CD4-positive, CD25-positive, alpha-beta regulatory T cell (primary cell): ENCODE data around the gene TBKBP1. TPM values are rescaled to one million over a fixed set of nuclear protein-coding genes. Genes with fewer than 3 reads are reported as not detected.
A peak's percentile ranks its signal among the peaks of the same experiment; 100 is the strongest.
"Not testable (repeated sequence)": the region's sequence is repeated elsewhere in the genome, so short reads cannot be mapped to it uniquely, and the experiment has no call there.

Experiments used
- ATAC-seq, 2 donors: fragments of 150-1000 bp; cut with Tn5 transposase; one replicate each; pipeline ENCODE4 v1.10.0; 2021; ENCODE audit warnings: low read depth in 2 of 2, moderate number of reproducible peaks in 2 of 2, moderate library complexity in 1 of 2
- DNase-seq, 3 donors: peaks; one replicate each; pipeline versions ENCODE4 v3.0.0 to v3.0.0-alpha.2; 2012 to 2022; ENCODE audit warnings: mixed read lengths in 1 of 3
- H3K27ac ChIP-seq: one replicate; pipeline ENCODE4 v1.7.0; 2013; ENCODE audit warnings: mild to moderate bottlenecking, low read length; ENCODE audit not compliant: insufficient read depth, poor library complexity, severe bottlenecking
- H3K27me3 ChIP-seq: one replicate; pipeline ENCODE4 v1.7.0; 2013; ENCODE audit warnings: low read length; ENCODE audit not compliant: control insufficient read depth, insufficient read depth
- H3K36me3 ChIP-seq: one replicate; pipeline ENCODE4 v1.7.0; 2013; ENCODE audit warnings: mild to moderate bottlenecking, low read length, moderate library complexity; ENCODE audit not compliant: control insufficient read depth, insufficient read depth
- H3K4me1 ChIP-seq: 2 replicates; pipeline ENCODE4 v1.7.0; 2013; ENCODE audit warnings: mild to moderate bottlenecking, low read length; ENCODE audit not compliant: insufficient read depth, control insufficient read depth, poor library complexity, severe bottlenecking
- H3K4me3 ChIP-seq: one replicate; pipeline ENCODE4 v1.7.0; 2013; ENCODE audit warnings: low read depth, mild to moderate bottlenecking, low read length, moderate library complexity
- H3K9me3 ChIP-seq, 2 experiments: 1 replicate in 1 of 2; 2 replicates in 1 of 2; pipeline ENCODE4 v1.7.0; 2013; ENCODE audit warnings: low read length in 2 of 2, mild to moderate bottlenecking in 1 of 2, moderate library complexity in 1 of 2; ENCODE audit not compliant: control insufficient read depth in 2 of 2
- H3K27ac Mint-ChIP-seq, 3 donors: one replicate each; pipeline ENCODE4 v1.8.0; 2020 to 2022; ENCODE audit warnings: mild to moderate bottlenecking in 3 of 3, mixed read lengths in 3 of 3, moderate library complexity in 2 of 3
- H3K27me3 Mint-ChIP-seq: one replicate; pipeline ENCODE4 v1.8.0; 2022; ENCODE audit warnings: mild to moderate bottlenecking, mixed read lengths
- H3K36me3 Mint-ChIP-seq: one replicate; pipeline ENCODE4 v1.8.0; 2020; ENCODE audit warnings: mixed read lengths
- H3K4me1 Mint-ChIP-seq, 4 donors: one replicate each; pipeline ENCODE4 v1.8.0; 2020 to 2022; ENCODE audit warnings: mixed read lengths in 4 of 4, mild to moderate bottlenecking in 1 of 4
- H3K4me3 Mint-ChIP-seq, 4 donors: one replicate each; pipeline ENCODE4 v1.8.0; 2020 to 2022; ENCODE audit warnings: mild to moderate bottlenecking in 4 of 4, mixed read lengths in 4 of 4, moderate library complexity in 3 of 4
- H3K9me3 Mint-ChIP-seq, 7 donors: one replicate each; pipeline ENCODE4 v1.8.0; 2020 to 2022; ENCODE audit warnings: mixed read lengths in 7 of 7, mild to moderate bottlenecking in 3 of 7, moderate library complexity in 2 of 7
- polyA plus RNA-seq, 4 donors: library from polyadenylated mRNA; unstranded; fragments of 300-500 nt; fragmentation: Illumina TruSeq; gene quantifications; one replicate each; pipeline ENCODE4 v1.2.3, GENCODE V29; 2021
- total RNA-seq: library from RNA; stranded (reverse); gene quantifications from one replicate; pipeline ENCODE4 v1.2.3, GENCODE V29; 2022

TBKBP1 gene
- total and polyA plus RNA-seq, 5 donors from 2014 or later: 0.11 to 6.1 (median 0.53) TPM

GRCh38 chr17:47735139-47735464, 41.1 kb downstream of the TBKBP1 start:
- H3K36me3 ChIP-seq: no peaks in the 10 kb centered on the region
- H3K4me3 ChIP-seq: peak overlapping the region; percentile 69
- peaks cover 32% of the 10 kb centered on the region for H3K4me1 ChIP-seq
- H3K27ac Mint-ChIP-seq: peak overlapping the region in 2 of 3 donors; percentile 88
- H3K27me3 ChIP-seq: peaks cover 2% of the 10 kb centered on the region
- ATAC-seq (no peak), DNase-seq (no peak)
- H3K9me3 ChIP-seq: no peaks in the 10 kb centered on the region
- H3K36me3 Mint-ChIP-seq: no peaks in the 10 kb centered on the region
- H3K9me3 Mint-ChIP-seq: no peaks in the 10 kb centered on the region
- peak overlapping the region; percentile 85 to 100 (median 96) for H3K4me3 Mint-ChIP-seq
- H3K27ac ChIP-seq: peak overlapping the region; percentile 51
- H3K27me3 Mint-ChIP-seq: peaks cover 4% of the 10 kb centered on the region
- H3K4me1 Mint-ChIP-seq: peaks cover 5 to 49% (median 6%) of the 10 kb centered on the region in 4 donors

DNA sequence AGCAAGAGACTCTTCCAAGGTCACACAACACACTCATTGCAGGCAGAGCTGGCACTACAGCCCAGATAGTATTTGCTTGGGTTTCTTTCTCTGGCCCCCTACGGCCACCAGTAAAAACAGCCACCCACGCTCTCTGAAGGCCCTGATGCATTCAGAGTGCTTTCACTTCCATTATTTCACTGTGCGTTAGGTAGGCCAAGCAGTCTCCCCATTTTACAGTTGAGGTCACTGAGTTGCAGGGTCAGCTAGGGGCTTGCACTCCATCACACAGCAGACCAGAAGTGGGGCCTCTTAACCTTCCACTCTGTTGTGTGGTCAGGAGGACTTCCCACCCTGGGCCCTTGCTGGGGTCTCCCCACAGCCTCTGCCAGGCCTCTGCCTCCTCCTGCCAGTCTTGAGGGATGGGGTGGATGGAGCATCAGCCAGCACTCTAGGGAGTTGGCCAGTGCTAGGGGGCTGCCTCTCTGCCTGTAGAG, 41.6 kb downstream of the TBKBP1 start:
- H3K4me3 ChIP-seq: peak overlapping the region; percentile 69
- H3K36me3 ChIP-seq: no peaks in the 10 kb centered on the region
- H3K4me1 ChIP-seq: peaks cover 32% of the 10 kb centered on the region
- Mint-ChIP-seq H3K4me1 (peaks cover 5 to 51% (median 7%) of the 10 kb centered on the region in 4 donors), H3K27me3 (peaks cover 4% of the 10 kb centered on the region), H3K27ac (peak overlapping the region; percentile 20 to 98 (median 88)), H3K36me3 (no peaks in the 10 kb centered on the region), H3K4me3 (peak overlapping the region; percentile 85 to 100 (median 96)), H3K9me3 (no peaks in the 10 kb centered on the region)
- H3K27me3 ChIP-seq: peaks cover 2% of the 10 kb centered on the region
- no peak for ATAC-seq
- H3K27ac ChIP-seq: peak overlapping the region; percentile 51
- H3K9me3 ChIP-seq: no peaks in the 10 kb centered on the region
- DNase-seq: peak in 2 of 3 donors; percentile 19 to 52

- DNase-seq (no peak), ATAC-seq (no peak)
- Mint-ChIP-seq H3K36me3 (no peaks in the 10 kb centered on the region), H3K27me3 (peaks cover 11% of the 10 kb centered on the region), H3K4me3 (peak overlapping the region; percentile 24 to 100 (median 48)), H3K9me3 (peaks cover 0 to 1% (median 0%) of the 10 kb centered on the region in 7 donors), H3K27ac (peak overlapping the region; percentile 76 to 85 (median 84)), H3K4me1 (peaks cover 5 to 62% (median 15%) of the 10 kb centered on the region in 4 donors)
- Histone ChIP-seq H3K27ac (peak overlapping the region; percentile 51), H3K36me3 (no peaks in the 10 kb centered on the region), H3K4me3 (peak overlapping the region; percentile 69), H3K4me1 (peaks cover 32% of the 10 kb centered on the region), H3K27me3 (no peaks in the 10 kb centered on the region), H3K9me3 (no peaks in the 10 kb centered on the region)
These were observed 42.8 kb downstream of the TBKBP1 start for GRCh38 chr17:47736501-47737495.

DNA sequence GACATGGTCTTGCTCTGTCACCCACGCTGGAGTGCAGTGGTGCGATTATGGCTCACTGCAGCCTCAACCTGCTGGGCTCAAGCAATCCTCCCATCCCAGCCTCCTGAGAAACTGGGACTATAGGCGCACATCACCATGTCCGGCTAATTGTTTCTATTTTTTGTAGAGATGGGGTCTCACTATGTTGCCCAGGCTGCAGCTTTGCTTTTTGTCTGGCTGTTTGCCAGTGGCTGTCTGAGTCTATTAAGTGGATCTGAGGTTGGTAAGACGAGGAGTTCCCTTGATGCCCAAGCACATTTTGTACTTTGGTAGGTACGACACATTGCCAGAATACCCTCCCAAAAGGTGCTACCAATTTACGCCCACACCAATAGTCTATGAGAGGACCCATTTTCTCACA, 44.2 kb downstream of the TBKBP1 start:
- peaks cover 5 to 53% (median 17%) of the 10 kb centered on the region in 4 donors for H3K4me1 Mint-ChIP-seq

DNA sequence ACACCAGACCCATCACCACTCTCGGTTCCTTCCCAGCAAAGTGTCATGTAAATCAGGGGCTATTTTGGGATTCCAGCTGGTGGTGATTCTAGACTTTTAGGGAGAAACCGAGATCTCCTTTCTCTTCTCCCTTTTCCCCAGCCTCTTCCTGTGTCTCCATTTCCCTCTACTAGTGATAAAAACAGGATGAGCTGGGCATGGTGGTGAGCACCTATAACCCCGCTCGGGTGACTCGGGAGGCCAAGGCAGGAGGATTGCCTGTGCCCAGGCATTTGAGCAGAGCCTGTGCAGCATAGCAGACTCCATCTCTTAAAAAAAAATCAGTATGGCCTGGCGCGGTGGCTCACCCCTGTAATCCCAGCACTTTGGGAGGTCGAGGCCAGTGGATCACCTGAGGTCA, 45.2 kb downstream of the TBKBP1 start:
- H3K36me3 ChIP-seq: no peaks in the 10 kb centered on the region
- Mint-ChIP-seq H3K27me3 (peaks cover 15% of the 10 kb centered on the region), H3K4me3 (peak overlapping the region in 2 of 4 donors; percentile 21 to 25), H3K36me3 (no peaks in the 10 kb centered on the region), H3K9me3 (peaks cover 0 to 1% (median 0%) of the 10 kb centered on the region in 7 donors), H3K4me1 (peaks cover 5 to 51% (median 17%) of the 10 kb centered on the region in 4 donors), H3K27ac (no peak overlapping the region)
- DNase-seq: no peak
- H3K27ac ChIP-seq: no peak overlapping the region
- H3K4me1 ChIP-seq: peaks cover 28% of the 10 kb centered on the region
- no peaks in the 10 kb centered on the region for H3K27me3 ChIP-seq
- no peak overlapping the region for H3K4me3 ChIP-seq
- no peak for ATAC-seq
- H3K9me3 ChIP-seq: no peaks in the 10 kb centered on the region

More for the DNA sequence above, 44.2 kb downstream of the TBKBP1 start:
- Mint-ChIP-seq H3K36me3 (no peaks in the 10 kb centered on the region), H3K9me3 (peaks cover 0 to 1% (median 0%) of the 10 kb centered on the region in 7 donors), H3K4me3 (no peak overlapping the region), H3K27me3 (peaks cover 15% of the 10 kb centered on the region), H3K27ac (no peak overlapping the region)
- no peak overlapping the region for H3K4me3 ChIP-seq
- DNase-seq (no peak), ATAC-seq (no peak)
- H3K36me3 ChIP-seq: no peaks in the 10 kb centered on the region
- no peaks in the 10 kb centered on the region for H3K9me3 ChIP-seq
- no peaks in the 10 kb centered on the region for H3K27me3 ChIP-seq
- H3K4me1 ChIP-seq: peaks cover 32% of the 10 kb centered on the region
- no peak overlapping the region for H3K27ac ChIP-seq

GRCh38 chr17:47739945-47740344, 46.0 kb downstream of the TBKBP1 start:
- H3K27ac ChIP-seq, ATAC-seq, H3K36me3 ChIP-seq, H3K9me3 ChIP-seq, H3K9me3 Mint-ChIP-seq, H3K4me3 Mint-ChIP-seq, H3K27me3 ChIP-seq, H3K27ac Mint-ChIP-seq, DNase-seq, H3K36me3 Mint-ChIP-seq, H3K4me3 ChIP-seq: not testable (repeated sequence)
- peaks cover 15% of the 10 kb centered on the region for H3K27me3 Mint-ChIP-seq
- H3K4me1 ChIP-seq: peaks cover 23% of the 10 kb centered on the region
- H3K4me1 Mint-ChIP-seq: peaks cover 5 to 47% (median 17%) of the 10 kb centered on the region in 4 donors

- H3K27me3 Mint-ChIP-seq: peaks cover 11% of the 10 kb centered on the region
- Histone ChIP-seq H3K27me3 (no peaks in the 10 kb centered on the region), H3K27ac (no peak overlapping the region), H3K36me3 (no peaks in the 10 kb centered on the region), H3K9me3 (no peaks in the 10 kb centered on the region), H3K4me1 (peaks cover 12% of the 10 kb centered on the region), H3K4me3 (no peak overlapping the region)
- peak overlapping the region in 2 of 4 donors; percentile 28 to 75 for H3K4me3 Mint-ChIP-seq
- peaks cover 0 to 1% (median 0%) of the 10 kb centered on the region in 7 donors for H3K9me3 Mint-ChIP-seq
- H3K36me3 Mint-ChIP-seq: peaks cover 3% of the 10 kb centered on the region
- H3K4me1 Mint-ChIP-seq: peaks cover under 1 to 36% (median 13%) of the 10 kb centered on the region in 4 donors
- ATAC-seq (no peak), DNase-seq (no peak)
- peak overlapping the region in 2 of 3 donors; percentile 35 to 39 for H3K27ac Mint-ChIP-seq
These were observed 47.3 kb downstream of the TBKBP1 start for GRCh38 chr17:47741109-47741792.
